NCI-H526 treated with DMSO at 0.1 percent for 48 hours (cell line): ENCODE data around the gene NOXO1.
"Not testable (repeated sequence)": the region's sequence is repeated elsewhere in the genome, so short reads cannot be mapped to it uniquely, and the experiment has no call there.

Experiments used
- DNase-seq: peaks from one replicate; lab custom pipeline; 2025; lab: John Stamatoyannopoulos, UW

NOXO1 gene, protein sequence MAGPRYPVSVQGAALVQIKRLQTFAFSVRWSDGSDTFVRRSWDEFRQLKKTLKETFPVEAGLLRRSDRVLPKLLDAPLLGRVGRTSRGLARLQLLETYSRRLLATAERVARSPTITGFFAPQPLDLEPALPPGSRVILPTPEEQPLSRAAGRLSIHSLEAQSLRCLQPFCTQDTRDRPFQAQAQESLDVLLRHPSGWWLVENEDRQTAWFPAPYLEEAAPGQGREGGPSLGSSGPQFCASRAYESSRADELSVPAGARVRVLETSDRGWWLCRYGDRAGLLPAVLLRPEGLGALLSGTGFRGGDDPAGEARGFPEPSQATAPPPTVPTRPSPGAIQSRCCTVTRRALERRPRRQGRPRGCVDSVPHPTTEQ

DNA sequence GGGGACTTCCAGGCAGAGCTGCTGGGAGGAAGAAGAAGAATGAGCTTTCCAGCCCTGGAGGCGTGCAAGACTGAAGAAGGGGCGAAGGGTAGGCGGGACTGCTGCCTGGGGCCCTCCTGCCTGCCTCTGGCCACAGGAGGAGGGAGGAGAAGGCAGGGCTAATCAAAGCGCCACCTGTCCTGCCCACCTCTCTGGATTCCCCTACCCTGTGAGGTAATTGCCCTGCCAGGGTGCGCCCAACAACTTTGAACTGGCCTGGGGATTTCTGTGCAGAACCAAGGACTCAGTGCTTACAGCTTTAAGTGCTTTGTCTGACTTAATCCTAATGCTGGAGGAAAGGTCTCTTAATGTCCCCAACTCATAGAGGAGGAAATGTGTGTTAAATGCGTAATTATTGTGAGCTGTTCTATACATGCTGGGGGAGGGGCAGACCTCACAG lies at the start of gene NOXO1:
TSS of gene NOXO1 (minus strand) at position 72 of the 439 bp plus-strand sequence. CDS start 290 bp downstream, outside the sequence.
- no peak for DNase-seq

DNA sequence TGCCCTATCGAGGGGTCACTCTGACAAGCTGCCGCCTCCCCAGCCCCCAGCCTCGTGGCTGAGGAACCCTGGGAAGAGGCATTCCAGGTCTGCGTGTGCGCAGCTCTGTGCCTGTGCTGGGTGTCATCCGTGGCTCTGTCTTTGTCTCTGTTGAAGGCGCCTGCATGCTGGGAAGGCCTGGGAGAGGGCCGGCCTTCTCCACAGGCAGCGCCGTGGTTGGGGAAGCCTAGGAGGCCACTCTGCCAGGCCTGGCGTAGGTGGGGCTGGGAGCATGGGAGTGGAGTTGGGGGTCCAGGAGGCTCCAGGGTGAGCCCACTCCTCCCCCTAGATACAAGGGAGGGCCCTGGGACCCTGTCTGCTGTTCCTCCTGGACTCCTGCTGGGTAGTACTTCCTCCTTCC lies 48.8 kb upstream of the NOXO1 start:
- DNase-seq: no peak

DNA sequence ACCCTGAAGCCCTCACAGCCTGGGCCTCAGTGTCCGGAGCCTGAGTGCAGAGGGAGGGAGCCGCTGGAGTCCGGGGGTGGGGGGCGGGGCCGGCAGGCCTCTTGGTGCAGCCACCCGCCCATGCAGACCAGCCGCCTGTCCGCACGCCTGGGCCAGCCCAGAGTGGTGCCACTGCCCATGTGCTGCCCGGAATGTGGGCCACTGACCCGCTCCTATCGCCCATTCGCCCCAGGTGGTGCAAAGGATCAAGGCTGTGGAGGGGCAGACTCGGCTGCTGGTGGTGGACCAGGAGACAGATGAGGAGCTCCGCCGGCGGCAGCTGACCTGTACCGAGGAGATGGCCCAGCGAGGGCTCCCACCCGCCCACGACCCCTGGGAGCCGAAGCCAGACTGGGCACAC lies 48.1 kb upstream of the NOXO1 start:
- no peak for DNase-seq

DNA sequence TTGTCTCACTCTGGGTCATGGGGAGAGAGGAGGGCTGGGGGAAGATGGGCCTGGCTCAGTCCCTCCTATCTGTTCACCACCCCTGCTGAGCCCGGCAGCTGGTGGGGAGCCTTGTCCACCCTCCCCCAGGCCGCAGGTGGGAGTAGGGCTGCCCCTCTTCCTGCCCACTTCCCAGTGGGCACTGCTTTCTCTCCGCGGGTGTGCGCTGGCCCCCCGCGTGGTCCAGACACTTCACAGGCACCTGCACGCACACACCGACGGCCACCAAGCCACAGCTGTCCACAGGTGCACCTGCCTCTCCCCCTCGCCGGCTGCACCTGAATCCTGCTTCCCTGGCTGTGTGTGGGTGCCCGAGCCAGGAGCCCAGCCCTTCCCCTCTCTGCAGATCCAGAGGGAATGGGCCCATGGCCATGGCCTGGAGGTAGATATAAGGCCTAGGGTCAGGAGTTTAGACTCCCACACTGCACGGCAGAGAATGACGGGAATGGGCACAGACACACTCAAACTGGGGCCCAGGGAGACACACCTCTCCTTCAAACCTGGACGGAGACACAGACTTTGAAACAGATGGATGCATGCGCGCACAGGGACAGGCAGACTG lies 47.5 kb upstream of the NOXO1 start:
- no peak for DNase-seq

DNA sequence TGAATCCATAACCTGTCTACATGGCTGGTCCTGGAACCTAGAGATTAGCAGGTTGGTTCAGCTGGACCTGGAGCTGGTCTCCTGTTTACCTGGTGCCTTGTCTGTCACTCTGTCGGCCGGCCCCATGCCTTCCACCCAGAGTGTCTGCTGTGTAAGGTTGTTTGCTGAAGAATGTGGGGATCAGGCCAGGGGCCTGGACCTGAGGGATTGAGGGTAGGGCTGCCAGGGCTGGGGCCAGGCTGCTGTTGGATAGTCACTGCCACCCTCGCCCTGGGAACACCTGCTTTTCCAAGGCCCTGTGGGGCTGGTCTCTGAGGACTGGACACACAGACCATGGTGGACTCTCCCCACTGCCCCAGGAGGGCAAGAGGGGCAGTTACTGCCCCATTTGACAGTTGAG lies 46.9 kb upstream of the NOXO1 start:
- DNase-seq: no peak

DNA sequence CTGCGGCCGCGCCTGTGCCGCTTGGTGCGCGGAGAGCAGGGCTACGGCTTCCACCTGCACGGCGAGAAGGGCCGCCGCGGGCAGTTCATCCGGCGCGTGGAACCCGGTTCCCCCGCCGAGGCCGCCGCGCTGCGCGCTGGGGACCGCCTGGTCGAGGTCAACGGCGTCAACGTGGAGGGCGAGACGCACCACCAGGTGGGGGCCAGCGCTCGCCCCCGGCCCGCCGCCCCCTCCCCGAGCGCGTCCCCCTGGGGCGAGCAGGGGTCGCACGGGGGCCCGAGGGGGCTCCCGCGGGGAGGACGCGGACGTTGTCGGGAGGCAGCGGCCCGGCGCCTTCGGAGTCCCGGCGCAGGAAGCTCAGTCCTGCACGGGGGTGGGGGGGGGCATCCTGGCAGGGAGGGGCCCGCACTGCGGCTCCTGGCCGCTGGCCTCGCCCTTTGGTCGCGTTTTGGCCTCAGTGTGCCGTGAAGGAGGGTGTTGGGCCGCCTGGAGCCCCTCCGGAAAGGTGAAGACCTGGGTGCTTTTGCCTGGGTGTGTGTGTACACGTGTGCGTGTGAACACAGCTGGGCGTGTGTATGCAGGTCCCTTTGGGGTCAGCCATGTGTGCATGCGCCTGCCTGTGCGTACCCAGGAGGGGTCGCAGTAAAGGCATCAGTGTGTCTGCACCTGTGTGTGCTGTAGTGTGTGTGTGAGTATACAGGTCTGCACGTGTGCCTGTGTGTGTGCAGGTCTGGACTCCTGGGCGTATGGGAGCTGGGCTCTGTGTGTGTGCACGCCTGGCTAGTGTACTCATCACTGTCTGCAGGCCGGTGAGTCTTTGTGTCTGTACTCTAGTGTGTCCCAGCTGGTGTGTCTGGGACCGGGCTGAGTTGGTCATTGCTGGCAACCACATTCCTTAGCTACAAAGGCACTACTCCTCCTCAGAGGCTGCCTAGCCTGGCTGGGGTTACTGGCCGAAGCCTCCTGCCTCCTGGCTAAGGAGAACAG lies 46.0 kb upstream of the NOXO1 start:
- no peak for DNase-seq

DNA sequence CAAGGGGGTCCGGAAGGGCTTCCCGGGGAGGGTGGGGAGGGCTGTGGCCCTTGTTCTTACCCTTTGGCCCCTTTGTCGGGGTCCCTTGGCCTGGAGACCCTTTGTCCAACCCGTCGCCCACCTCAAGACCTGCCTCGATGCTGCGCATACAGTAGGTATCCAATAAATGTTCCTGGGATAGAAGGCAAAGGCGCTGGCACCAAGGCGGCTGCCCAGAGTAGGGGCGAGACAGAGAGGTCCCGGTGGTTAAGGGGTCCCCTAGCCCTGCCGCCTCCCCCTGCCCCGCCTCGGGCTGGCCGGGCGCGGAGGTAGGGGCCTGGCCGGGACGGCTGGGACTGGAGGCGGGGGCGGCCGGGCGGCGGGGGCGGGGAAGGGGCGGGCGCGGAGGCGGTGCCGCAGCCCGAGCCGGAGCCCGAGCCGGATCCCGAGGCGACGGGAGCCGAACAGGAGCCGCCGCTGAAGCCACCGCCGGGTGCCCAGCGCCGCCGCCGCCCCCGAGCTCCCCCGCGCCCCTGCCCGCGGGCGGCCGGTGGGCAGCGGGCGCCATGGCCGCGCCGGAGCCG lies 45.3 kb upstream of the NOXO1 start, which contains the start of gene NHERF2:
TSS of gene NHERF2 (plus strand) at position 442 of the 563 bp plus-strand sequence. CDS start at position 546, 104 bp downstream.
- no peak for DNase-seq

DNA sequence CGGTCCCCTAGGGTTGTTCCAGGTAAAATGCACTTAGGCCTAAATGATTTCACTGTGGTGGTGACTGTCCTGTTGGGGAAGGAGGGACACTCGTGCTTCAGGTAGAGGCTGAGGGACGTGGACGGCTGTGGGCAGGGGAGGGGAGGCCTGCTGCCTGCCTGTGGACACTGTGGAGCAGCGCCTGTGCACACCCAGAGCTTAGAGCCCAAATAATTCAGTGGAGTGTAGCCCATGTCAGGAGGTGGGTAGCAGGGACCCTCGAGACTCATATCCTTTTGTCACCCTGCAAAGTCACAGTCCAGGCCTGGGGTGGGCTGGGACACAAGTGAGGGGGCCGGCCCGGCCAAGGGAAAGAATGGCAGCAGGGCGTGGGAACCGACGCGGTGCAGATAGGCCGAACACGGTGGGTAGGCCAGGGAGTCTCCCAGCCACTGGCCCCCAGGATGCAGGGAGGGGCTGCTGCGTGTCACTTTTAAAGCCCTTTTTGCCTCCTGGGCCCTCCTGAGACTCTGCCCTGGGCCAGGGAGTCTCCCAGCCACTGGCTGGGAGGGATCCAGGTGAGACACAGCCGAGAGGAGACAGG lies 44.7 kb upstream of the NOXO1 start:
- no peak for DNase-seq

DNA sequence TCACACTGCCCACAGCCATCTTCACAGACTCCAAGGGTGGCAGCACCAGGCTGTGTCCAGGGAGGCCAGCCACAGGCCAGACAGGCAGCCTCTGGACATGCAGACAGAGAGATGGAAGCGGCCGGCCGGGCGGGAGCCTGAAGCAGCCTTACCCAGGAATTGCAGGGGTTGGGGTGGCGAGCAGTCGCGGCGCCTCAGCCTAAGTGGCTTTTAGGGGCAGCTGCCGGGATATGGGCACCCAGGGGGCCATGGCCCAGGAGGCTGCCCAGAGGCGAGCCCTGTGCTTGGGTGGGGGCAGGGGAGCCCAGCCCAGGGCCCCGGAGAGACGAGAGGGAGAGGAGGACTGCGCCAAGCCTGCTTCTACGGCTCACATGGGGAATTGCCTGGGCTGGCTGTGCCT lies 44.0 kb upstream of the NOXO1 start:
- DNase-seq: no peak

DNA sequence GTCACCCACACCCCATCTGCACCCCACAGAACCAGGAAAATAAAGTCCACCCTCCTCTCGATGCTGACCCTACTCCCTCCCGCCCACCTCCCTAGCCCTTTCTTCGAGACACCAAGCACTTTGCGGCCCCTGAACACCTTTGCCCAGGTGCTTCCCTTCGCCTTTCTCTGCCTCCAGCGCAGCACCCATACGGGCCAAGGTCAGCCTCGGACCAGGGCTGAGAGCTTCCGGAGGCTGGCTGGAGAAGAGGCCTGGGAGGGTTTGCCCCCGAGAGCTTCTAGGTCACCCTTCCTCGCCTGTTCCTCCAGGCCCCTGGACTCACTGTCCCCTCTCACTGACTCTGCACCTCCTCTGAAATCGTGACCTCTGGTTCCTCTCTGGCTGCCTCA lies 42.8 kb upstream of the NOXO1 start:
- no peak for DNase-seq

DNA sequence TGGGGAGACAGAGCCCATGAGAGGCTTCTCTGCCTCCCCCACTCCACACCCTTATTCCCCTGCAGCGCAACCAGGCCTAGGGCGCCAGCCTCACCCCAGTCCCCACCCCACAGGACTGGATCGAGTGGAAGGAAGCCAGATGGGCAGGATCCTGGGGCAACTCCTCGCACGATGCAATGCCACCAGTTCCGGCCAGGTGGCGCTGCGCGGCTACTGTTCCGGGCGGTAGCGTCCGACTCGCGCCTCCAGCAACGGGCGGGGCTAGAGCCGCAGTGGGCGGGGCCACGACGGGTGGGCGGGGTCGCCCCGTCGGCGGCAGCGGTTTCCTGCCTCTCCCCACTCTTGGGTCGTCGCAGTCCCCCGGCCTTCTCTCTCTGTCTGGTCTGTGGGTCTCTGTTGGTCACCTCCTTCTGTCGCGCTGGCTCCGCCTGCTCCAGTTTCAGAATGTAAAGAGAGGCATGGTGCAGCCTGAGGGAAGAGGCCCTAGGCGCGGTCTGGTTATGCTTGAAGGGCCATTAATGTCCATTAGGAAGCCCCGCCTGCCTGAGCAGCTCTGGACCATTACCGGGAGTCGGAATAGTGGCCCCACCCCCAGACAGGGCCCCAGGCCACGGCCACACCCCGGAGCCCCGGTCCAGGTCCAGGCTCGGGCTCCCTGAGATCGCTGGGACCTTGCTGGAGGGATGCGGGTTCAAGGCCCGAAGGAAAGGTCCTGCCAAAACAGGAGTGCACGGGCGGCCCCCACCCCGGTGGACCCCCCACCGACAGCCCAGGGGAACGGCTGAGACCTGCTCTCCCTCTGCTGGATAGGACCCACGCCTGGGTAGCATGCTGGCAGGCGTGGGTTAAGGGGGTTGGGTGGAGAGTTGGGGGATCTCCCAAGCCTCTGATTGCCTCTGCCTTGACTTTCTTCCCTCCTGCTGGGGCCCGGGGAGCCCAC lies 42.1 kb upstream of the NOXO1 start:
- DNase-seq: peak; percentile 45

DNA sequence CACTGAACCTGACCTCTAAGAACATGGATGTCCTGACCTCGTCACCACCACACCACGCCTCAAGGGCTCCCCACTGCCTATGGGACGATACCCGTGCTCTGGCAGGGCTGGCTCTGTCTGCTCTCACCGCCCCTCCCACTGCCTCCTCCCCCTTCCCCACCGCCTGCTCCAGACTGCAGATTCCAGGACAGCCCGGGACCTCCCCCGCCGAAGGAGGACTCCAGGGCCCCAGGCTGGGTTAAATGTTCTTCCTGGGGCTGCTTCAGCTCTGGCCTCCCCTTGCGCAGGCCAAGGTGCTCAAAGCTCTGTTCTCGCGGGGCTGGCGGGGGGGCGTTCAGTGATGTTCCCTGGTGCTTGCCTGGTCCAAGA lies 41.4 kb upstream of the NOXO1 start:
- DNase-seq: no peak

DNA sequence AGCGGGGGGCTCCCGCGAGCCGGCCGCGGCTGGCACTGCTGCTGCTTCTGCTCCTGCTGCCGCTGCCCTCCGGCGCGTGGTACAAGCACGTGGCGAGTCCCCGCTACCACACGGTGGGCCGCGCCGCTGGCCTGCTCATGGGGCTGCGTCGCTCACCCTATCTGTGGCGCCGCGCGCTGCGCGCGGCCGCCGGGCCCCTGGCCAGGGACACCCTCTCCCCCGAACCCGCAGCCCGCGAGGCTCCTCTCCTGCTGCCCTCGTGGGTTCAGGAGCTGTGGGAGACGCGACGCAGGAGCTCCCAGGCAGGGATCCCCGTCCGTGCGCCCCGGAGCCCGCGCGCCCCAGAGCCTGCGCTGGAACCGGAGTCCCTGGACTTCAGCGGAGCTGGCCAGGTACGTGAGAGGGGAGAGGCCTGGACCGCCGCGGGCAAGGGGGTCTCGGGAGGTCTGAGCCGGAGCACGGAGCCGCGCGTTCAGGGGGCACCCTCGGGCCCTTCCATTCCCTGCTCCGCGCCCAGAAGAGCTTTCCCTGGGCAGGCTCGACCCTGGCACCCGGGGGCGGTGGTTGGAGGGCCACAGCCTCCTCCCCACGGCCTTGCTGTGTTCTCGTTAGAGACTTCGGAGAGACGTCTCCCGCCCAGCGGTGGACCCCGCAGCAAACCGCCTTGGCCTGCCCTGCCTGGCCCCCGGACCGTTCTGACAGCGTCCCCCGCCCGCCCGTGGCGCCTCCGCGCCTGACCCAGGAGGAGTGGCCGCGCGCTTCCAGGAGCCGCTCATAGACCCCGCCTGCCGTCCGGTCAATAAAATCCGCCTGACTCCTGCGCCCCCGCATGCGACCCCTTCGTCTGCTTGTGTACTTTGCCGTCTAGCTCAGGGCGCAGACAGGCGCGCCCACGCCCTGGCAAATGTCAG lies 38.9 kb upstream of the NOXO1 start:
- DNase-seq: no peak

DNA sequence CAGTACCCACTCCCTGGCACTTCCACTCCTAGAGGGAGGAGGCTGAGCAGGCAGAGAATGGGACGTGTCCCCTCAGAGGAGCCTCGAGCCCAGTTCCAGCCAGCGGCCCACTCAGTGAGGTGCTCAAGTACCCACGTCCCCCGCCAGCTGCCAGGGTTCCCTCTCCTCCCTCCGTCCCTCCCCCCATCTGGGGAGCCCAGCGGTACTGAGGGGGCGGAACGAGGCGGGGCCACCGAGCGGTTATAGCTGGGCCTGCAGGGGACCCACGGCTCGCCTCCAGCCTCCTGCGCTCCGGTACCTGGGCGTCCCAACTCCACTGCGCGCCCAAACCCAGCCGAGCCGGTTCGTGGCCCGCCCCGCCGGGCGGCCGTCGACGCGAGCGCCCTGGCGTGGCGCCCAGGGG lies 38.2 kb upstream of the NOXO1 start, which contains the start of gene NPW:
TSS of gene NPW (plus strand) at position 268 of the 403 bp plus-strand sequence.
- DNase-seq: no peak

DNA sequence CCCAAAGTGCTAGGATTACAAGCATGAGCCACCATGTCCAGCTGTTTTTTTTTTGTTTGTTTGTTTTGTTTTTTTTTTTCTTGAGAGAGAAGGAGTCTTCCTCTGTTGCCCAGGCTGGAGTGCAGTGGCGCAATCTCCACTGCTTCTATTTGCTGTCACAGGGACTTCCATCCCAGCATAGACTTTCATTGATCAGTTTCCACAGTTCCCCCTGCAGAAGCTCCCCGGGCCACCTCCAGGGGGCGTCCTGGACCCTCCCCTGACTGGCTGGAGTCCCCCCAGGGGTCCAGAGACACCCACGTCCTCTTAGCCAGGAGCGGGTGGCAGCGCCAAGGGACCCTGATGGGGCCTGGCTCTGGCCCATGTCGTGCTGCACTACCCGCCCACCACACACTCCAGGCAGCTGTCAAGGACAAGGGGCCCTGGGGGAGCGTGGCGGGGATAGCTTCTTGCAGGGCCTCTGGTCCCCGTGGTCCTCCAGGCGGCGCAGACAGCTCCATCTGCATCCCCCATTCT lies 35.2 kb upstream of the NOXO1 start:
- no peak for DNase-seq

DNA sequence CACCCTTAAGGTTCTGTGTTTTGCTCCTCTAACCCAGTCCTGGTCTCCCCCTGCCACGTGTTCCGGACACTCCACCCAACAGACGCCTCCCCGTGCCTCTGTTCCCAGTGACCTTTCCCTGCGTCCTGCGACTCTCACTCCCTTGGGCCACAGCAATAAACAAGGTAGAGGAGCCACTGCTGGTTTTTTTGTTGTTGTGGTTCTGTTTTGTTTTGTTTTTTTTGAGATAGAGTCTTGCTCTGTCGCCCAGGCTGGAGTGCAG lies 34.6 kb upstream of the NOXO1 start:
- DNase-seq: no peak

DNA sequence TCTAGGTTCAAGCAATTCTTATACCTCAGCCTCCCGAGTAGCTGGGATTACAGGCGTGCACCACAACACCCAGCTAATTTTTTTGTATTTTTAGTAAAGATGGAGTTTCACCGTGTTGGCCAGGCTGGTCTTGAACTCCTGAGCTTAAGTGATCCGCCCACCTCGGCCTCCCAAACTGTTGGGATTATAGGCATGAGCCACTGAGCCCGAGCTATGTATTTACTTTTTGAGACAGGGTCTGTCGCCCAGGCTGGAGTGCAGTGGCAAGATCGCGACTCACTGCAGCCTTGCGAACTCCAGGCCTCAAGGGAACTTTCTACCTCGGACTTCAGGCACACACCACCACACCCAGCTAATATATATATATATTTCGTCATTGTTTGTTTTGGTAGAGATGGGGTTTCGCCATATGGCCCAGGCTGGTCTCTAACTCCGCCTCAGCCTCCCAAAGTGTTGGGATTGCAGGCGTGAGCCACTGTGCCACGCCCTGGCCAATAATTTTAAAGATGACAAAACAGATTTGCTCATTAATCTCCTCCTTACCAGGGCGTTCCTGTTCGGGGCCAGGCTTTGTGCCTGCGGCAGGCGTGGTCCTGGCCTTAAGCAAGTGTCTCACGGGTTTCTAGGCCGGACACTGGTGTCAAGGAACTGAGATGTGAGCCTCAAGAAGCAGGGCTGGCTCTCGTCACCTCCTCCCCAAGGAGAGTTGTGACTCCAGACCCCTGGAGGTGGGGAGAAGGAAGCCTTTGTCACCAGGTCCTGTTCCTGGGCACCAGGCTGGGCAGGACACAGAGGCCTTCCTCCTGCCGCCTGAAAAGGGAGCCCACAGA lies 34.1 kb upstream of the NOXO1 start:
- no peak for DNase-seq

DNA sequence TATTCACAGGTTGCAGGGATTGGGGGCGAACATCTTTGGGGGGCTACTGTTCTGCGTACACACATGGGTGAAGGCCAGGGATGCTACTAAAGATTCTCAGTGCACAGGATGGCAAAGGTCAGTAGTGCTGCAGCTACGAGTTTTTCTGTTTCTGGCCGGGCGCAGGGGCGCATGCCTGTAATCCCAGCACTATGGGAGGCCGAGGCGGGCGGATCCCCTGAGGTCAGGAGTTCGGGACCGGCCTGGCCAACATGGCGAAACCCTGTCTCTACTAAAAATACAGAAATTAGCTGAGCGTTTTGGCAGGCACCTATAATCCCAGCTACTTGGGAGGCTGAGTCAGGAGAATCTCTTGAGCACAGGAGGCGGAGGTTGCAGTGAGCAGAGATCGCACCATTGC lies 32.3 kb upstream of the NOXO1 start:
- DNase-seq: no peak

DNA sequence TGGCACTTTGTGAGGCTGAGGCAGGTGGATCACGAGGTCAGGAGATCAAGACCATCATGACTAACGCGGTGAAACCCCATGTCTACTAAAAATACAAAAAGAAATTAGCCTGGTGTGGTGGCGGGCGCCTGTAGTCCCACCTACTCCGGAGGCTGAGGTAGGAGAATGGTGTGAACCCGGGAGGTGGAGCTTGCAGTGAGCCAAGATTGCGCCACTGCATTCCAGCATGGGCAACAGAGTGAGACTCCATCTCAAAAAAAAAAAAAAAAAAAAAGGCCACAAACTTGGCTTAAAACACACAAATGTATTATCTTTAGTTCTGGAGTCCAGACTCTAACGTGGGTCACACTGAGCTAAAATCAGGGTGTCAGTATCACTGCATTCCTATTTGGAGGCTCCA lies 30.5 kb upstream of the NOXO1 start:
- DNase-seq: not testable (repeated sequence)
